MCF 10A (cell line): ENCODE results near the gene VBP1. TPM values are rescaled to one million over a fixed set of nuclear protein-coding genes. Genes with fewer than 3 reads are reported as not detected.

ENCODE experiments used
- BruUV-seq: library from RNA; stranded (reverse); fragments of 400-500 nt; replicated peaks from 2 replicates; lab custom pipeline; 2021; lab: Mats Ljungman, UMichigan
- CTCF ChIA-PET: fragments of 300-600 bp; sonication (Branson Sonifier 250); formaldehyde crosslinking; extraction: SDS; loops from one replicate; lab custom pipeline; 2021; ENCODE audit warnings: antibody characterized with exemption, inconsistent platforms; lab: Yijun Ruan, JAX
- POLR2A ChIA-PET: fragments of 300-600, 350-650 bp; sonication (Branson Sonifier 250); formaldehyde crosslinking; extraction: SDS; loops from one replicate; lab custom pipeline; 2020; ENCODE audit warnings: antibody characterized with exemption, inconsistent platforms; lab: Yijun Ruan, JAX
- DNase-seq: peaks from one replicate; pipeline ENCODE4 v3.0.0-alpha.2; 2018; ENCODE audit not compliant: unreplicated experiment
- H3K27ac Mint-ChIP-seq: one replicate; pipeline ENCODE4 v1.8.0; 2022; ENCODE audit warnings: mild to moderate bottlenecking, low read depth, mixed read lengths; ENCODE audit not compliant: unreplicated experiment
- H3K27me3 Mint-ChIP-seq: one replicate; pipeline ENCODE4 v1.8.0; 2022; ENCODE audit warnings: mixed read lengths; ENCODE audit not compliant: insufficient read depth, unreplicated experiment
- H3K36me3 Mint-ChIP-seq: one replicate; pipeline ENCODE4 v1.8.0; 2022; ENCODE audit warnings: mild to moderate bottlenecking, moderate library complexity, mixed read lengths; ENCODE audit not compliant: insufficient read depth, unreplicated experiment
- H3K4me1 Mint-ChIP-seq: one replicate; pipeline ENCODE4 v1.8.0; 2022; ENCODE audit warnings: mixed read lengths; ENCODE audit not compliant: insufficient read depth, unreplicated experiment
- H3K4me3 Mint-ChIP-seq: one replicate; pipeline ENCODE4 v1.8.0; 2022; ENCODE audit warnings: mild to moderate bottlenecking, moderate library complexity, mixed read lengths; ENCODE audit not compliant: unreplicated experiment
- H3K9me3 Mint-ChIP-seq: one replicate; pipeline ENCODE4 v1.8.0; 2022; ENCODE audit warnings: mixed read lengths; ENCODE audit not compliant: unreplicated experiment
- CTCF ChIP-seq: fragments of 200-600 bp; IDR thresholded peaks from one replicate; pipeline ENCODE4 v1.8.0; 2022; ENCODE audit warnings: antibody characterized with exemption, mild to moderate bottlenecking; ENCODE audit not compliant: unreplicated experiment
- intact Hi-C: fragments of 100-400 bp; cut with micrococcal nuclease; formaldehyde crosslinking; loops from 2 replicates; pipeline ENCODE4 v1.14.1; 2022
- total RNA-seq: library from RNA; stranded (reverse); gene quantifications from 2 replicates; pipeline ENCODE4 v1.2.3, GENCODE V29; 2022

Gene VBP1
- total RNA-seq, 1 experiment from 2014 or later: 60.5 TPM

GRCh38 chrX:155225774-155226173, 9.5 kb downstream of the VBP1 start:
- Mint-ChIP-seq H3K4me1 (no peaks in the 10 kb centered on the region), H3K36me3 (peaks cover 43% of the 10 kb centered on the region), H3K4me3 (no peak overlapping the region), H3K9me3 (no peaks in the 10 kb centered on the region), H3K27ac (no peak overlapping the region), H3K27me3 (no peaks in the 10 kb centered on the region)
- ChIA-PET POLR2A (interaction anchor here (0.7 to 1.2 kb wide), 3 partner anchors 10 to 37 kb away, joined by 3 to 4 read pairs (median 4); partner anchors contain the start of gene VBP1), CTCF (interaction anchor here (0.5 to 1.4 kb wide), 3 partner anchors 10 to 425 kb away, joined by 3 read pairs; no protein-coding TSS in a partner anchor)
- no TSS peak for BruUV-seq
- intact Hi-C loops: no loop called here
- DNase-seq: no peak
- TF ChIP-seq CTCF: no peak

GRCh38 chrX:155231163-155231562, 14.9 kb downstream of the VBP1 start:
- Mint-ChIP-seq H3K9me3 (no peaks in the 10 kb centered on the region), H3K27ac (peak overlapping the region; percentile 4), H3K36me3 (peaks cover 31% of the 10 kb centered on the region), H3K4me1 (no peaks in the 10 kb centered on the region), H3K27me3 (no peaks in the 10 kb centered on the region), H3K4me3 (no peak overlapping the region)
- no peak for TF ChIP-seq CTCF
- DNase-seq: no peak
- BruUV-seq: no TSS peak
- ChIA-PET CTCF (no interaction called here), POLR2A (no interaction called here)
- intact Hi-C loops: no loop called here

- intact Hi-C loops: no loop called here
- TF ChIP-seq CTCF: no peak
- ChIA-PET POLR2A (no interaction called here), CTCF (no interaction called here)
- no TSS peak for BruUV-seq
- no peak for DNase-seq
- Mint-ChIP-seq H3K9me3 (no peaks in the 10 kb centered on the region), H3K36me3 (peaks cover 45% of the 10 kb centered on the region), H3K27ac (no peak overlapping the region), H3K27me3 (no peaks in the 10 kb centered on the region), H3K4me3 (no peak overlapping the region), H3K4me1 (no peaks in the 10 kb centered on the region)
Measured at GRCh38 chrX:155235891-155236290, 19.6 kb downstream of the VBP1 start.

GRCh38 chrX:155237719-155238118, 21.5 kb downstream of the VBP1 start:
- H3K9me3 Mint-ChIP-seq: no peaks in the 10 kb centered on the region
- DNase-seq: no peak
- ChIA-PET POLR2A (no interaction called here), CTCF (interaction anchor here (0.7 kb wide), 1 partner anchor 144 kb away, joined by 3 read pairs; no protein-coding TSS in a partner anchor)
- intact Hi-C loops: no loop called here
- no peaks in the 10 kb centered on the region for H3K27me3 Mint-ChIP-seq
- no peak for TF ChIP-seq CTCF
- H3K4me3 Mint-ChIP-seq: no peak overlapping the region
- peaks cover 41% of the 10 kb centered on the region for H3K36me3 Mint-ChIP-seq
- H3K27ac Mint-ChIP-seq: peak overlapping the region; percentile 32
- no TSS peak for BruUV-seq
- H3K4me1 Mint-ChIP-seq: no peaks in the 10 kb centered on the region
